Measurements from ENCODE around the gene PPM1N. TPM values are rescaled to one million over a fixed set of nuclear protein-coding genes. Genes with fewer than 3 reads are reported as not detected.
A peak's percentile ranks its signal among the peaks of the same experiment; 100 is the strongest.
"Not testable (repeated sequence)": the region's sequence is repeated elsewhere in the genome, so short reads cannot be mapped to it uniquely, and the experiment has no call there.

The PPM1N gene
- total RNA-seq, 1 experiment from 2014 or later: 1.2 TPM

DNA sequence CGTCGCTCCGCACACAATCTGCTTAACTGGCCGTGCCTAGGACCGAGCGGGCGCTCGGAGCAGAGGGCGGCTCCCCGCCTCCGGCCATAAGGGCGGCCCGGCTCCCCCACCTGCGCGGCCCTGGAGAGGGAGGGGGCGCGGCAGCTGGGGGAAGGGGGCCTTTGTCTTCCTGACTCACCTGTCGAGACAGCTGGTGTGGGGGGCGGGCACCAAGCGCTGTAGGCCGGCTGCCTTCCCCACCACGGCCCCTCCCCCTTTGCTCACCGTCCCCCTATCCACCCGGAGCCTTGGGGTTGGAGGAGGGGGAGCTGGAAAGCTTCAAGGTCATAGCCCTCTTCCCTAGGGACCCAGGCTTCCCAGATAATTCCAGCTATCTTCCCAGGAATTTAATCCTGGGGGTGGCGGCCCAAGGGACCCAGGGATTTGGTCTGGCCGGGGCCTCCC is 10.2 kb downstream of the PPM1N start:
- intact Hi-C loops (cut with micrococcal nuclease; ENCODE audit: unreplicated experiment): no loop called here
- BruUV-seq (replicated peaks): no TSS peak

DNA sequence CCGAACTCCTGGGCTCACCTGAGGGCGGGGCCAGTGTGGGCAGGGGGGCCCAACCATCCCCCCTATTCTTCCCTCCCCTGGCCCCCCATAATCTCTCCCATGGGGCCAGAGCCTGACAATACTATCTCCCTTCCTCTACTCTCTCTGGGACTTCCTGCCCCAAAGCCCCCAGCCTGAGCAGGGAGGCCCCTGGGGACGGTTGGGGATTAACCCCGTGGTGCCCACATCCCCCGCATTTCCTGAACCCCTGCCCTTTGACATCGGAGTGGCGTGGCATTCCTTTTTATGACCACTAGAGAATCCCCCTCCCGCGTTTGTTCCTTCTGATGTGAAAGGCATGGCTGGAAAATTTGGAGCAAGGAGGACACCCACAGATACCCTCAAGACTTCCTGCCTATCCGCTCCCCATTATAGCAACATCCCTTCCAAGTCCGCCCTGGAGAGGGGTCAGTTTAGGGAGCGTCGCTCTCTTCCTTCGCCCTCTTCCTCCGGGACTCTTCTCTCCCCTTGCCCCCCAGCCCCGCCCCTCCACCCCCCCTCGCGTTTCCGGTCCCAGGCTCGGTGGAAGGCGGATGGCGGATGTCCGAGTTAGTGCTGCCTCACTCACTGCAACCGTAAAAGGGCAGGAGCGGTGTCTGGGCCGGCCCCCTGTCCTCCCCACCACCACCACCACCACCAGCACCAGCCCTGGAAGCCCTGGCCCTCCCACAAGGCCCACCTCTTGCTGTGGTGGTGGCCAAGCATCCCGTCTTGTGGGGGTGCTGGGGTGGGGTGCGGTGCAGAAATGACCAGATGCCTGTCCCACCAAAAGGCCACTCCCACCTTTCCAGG is 10.8 kb downstream of the PPM1N start:
- no peaks in the 10 kb centered on the region for H3K27me3 ChIP-seq (replicated peaks; ENCODE audit: control insufficient read depth, insufficient read depth, low read length)
- intact Hi-C loops (cut with micrococcal nuclease; ENCODE audit: unreplicated experiment): no loop called here
- H3K4me1 Mint-ChIP-seq (ENCODE audit: low read depth, unreplicated experiment): peaks cover 17% of the 10 kb centered on the region
- H3K27ac Mint-ChIP-seq (ENCODE audit: unreplicated experiment): peak overlapping the region; percentile 74
- ChIA-PET POLR2A (no interaction called here), CTCF (interaction anchor here (0.6 to 1.2 kb wide), 2 partner anchors 20 to 133 kb away, joined by 3 read pairs; no protein-coding TSS in a partner anchor)
- no peaks in the 10 kb centered on the region for H3K9me3 Mint-ChIP-seq (ENCODE audit: unreplicated experiment)
- TF ChIP-seq, protein P1, sequence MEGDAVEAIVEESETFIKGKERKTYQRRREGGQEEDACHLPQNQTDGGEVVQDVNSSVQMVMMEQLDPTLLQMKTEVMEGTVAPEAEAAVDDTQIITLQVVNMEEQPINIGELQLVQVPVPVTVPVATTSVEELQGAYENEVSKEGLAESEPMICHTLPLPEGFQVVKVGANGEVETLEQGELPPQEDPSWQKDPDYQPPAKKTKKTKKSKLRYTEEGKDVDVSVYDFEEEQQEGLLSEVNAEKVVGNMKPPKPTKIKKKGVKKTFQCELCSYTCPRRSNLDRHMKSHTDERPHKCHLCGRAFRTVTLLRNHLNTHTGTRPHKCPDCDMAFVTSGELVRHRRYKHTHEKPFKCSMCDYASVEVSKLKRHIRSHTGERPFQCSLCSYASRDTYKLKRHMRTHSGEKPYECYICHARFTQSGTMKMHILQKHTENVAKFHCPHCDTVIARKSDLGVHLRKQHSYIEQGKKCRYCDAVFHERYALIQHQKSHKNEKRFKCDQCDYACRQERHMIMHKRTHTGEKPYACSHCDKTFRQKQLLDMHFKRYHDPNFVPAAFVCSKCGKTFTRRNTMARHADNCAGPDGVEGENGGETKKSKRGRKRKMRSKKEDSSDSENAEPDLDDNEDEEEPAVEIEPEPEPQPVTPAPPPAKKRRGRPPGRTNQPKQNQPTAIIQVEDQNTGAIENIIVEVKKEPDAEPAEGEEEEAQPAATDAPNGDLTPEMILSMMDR (IDR thresholded peaks at IDR 0.05; ENCODE audit: insufficient read depth in 1 of 2, low read depth in 1 of 2, low read length in 1 of 2, severe bottlenecking in 1 of 2, unreplicated experiment in 1 of 2): no peak
- no TSS peak for BruUV-seq (replicated peaks)
- peak overlapping the region; percentile 80 for H3K4me3 ChIP-seq (ENCODE audit: low read depth, low read length)
- H3K9me3 ChIP-seq: no peaks in the 10 kb centered on the region
- H3K4me1 ChIP-seq: peaks cover 17% of the 10 kb centered on the region
- H3K27me3 Mint-ChIP-seq (ENCODE audit: insufficient read depth, unreplicated experiment): no peaks in the 10 kb centered on the region
- no peaks in the 10 kb centered on the region for H3K36me3 ChIP-seq (ENCODE audit: control insufficient read depth, insufficient read depth, low read length)
- no peak for DNase-seq
- H3K4me3 Mint-ChIP-seq (ENCODE audit: unreplicated experiment): peak overlapping the region; percentile 91
- peaks cover 40% of the 10 kb centered on the region for H3K36me3 Mint-ChIP-seq (ENCODE audit: insufficient read depth, unreplicated experiment)

More for the DNA sequence above, 10.2 kb downstream of the PPM1N start:
- Histone ChIP-seq H3K4me1 (peaks cover 11% of the 10 kb centered on the region), H3K27me3 (replicated peaks; ENCODE audit: control insufficient read depth, insufficient read depth, low read length) (no peaks in the 10 kb centered on the region), H3K9me3 (no peaks in the 10 kb centered on the region), H3K4me3 (ENCODE audit: low read depth, low read length) (peak overlapping the region; percentile 80), H3K36me3 (ENCODE audit: control insufficient read depth, insufficient read depth, low read length) (no peaks in the 10 kb centered on the region)
- peaks cover 34% of the 10 kb centered on the region for H3K36me3 Mint-ChIP-seq (ENCODE audit: insufficient read depth, unreplicated experiment)
- CTCF ChIA-PET: interaction anchor here (0.6 to 1.2 kb wide), 2 partner anchors 20 to 134 kb away, joined by 3 read pairs; no protein-coding TSS in a partner anchor
- H3K27ac Mint-ChIP-seq (ENCODE audit: unreplicated experiment): peak overlapping the region; percentile 74
- DNase-seq: peak; percentile 71 to 76
- H3K27me3 Mint-ChIP-seq (ENCODE audit: insufficient read depth, unreplicated experiment): no peaks in the 10 kb centered on the region
- H3K9me3 Mint-ChIP-seq (ENCODE audit: unreplicated experiment): no peaks in the 10 kb centered on the region
- H3K4me1 Mint-ChIP-seq (ENCODE audit: low read depth, unreplicated experiment): peaks cover 12% of the 10 kb centered on the region
- H3K4me3 Mint-ChIP-seq (ENCODE audit: unreplicated experiment): peak overlapping the region; percentile 91
- TF ChIP-seq, protein P1 (IDR thresholded peaks at IDR 0.05; ENCODE audit: insufficient read depth in 1 of 2, low read depth in 1 of 2, low read length in 1 of 2, severe bottlenecking in 1 of 2, unreplicated experiment in 1 of 2): no peak
- POLR2A ChIA-PET: interaction anchor here (0.5 to 0.6 kb wide), 2 partner anchors 20 to 161 kb away, joined by 3 to 4 read pairs; no protein-coding TSS in a partner anchor

DNA sequence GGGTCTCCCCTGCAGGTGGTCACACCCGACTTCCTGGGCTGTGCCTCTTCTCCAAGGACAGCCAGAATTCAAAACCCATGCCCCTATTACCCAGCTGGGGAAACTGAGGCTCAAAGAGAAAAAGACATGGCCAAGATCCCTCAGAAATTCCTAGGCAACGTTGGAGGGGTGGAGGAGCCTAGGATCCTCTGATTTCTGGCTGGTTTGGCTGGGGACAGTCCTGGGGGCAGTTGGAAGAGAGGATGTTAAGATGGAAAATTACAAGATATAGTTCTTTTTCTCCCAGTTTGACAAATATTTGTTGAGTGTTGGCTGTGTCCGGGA is 11.4 kb downstream of the PPM1N start:
- CTCF ChIA-PET: no interaction called here

DNA sequence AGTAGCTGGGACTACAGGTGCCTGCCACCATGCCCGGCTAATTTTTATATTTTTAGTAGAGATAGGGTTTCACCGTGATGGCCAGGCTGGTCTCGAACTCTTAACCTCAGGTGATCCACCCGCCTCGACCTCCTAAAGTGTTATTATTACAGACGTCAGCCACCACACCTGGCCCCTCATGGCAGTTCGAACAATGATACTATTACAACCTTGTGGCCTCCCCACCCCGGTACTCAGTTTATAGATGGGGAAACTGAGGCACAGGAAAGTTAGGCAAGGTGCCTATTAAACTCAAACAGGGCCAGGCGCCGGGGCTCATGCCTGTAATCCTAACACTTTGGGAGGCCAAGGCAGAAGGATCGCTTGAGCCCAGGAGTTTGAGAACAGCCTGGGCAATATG is 12.1 kb downstream of the PPM1N start:
- H3K27me3 ChIP-seq (replicated peaks; ENCODE audit: control insufficient read depth, insufficient read depth, low read length); H3K27me3 Mint-ChIP-seq (ENCODE audit: insufficient read depth, unreplicated experiment); BruUV-seq (replicated peaks); H3K27ac Mint-ChIP-seq (ENCODE audit: unreplicated experiment); H3K36me3 ChIP-seq (ENCODE audit: control insufficient read depth, insufficient read depth, low read length); H3K9me3 Mint-ChIP-seq (ENCODE audit: unreplicated experiment); H3K4me3 Mint-ChIP-seq (ENCODE audit: unreplicated experiment); intact Hi-C loops (cut with micrococcal nuclease; ENCODE audit: unreplicated experiment); POLR2A ChIA-PET; H3K4me3 ChIP-seq (ENCODE audit: low read depth, low read length); DNase-seq; H3K9me3 ChIP-seq; CTCF ChIA-PET: not testable (repeated sequence)
- H3K4me1 ChIP-seq: peaks cover 26% of the 10 kb centered on the region
- Mint-ChIP-seq H3K4me1 (ENCODE audit: low read depth, unreplicated experiment) (peaks cover 16% of the 10 kb centered on the region), H3K36me3 (ENCODE audit: insufficient read depth, unreplicated experiment) (peaks cover 41% of the 10 kb centered on the region)

More for the DNA sequence above, 11.4 kb downstream of the PPM1N start:
- TF ChIP-seq, protein P1 (IDR thresholded peaks at IDR 0.05; ENCODE audit: insufficient read depth in 1 of 2, low read depth in 1 of 2, low read length in 1 of 2, severe bottlenecking in 1 of 2, unreplicated experiment in 1 of 2): no peak
- no peak overlapping the region for H3K27ac Mint-ChIP-seq (ENCODE audit: unreplicated experiment)
- Histone ChIP-seq H3K4me3 (ENCODE audit: low read depth, low read length) (no peak overlapping the region), H3K36me3 (ENCODE audit: control insufficient read depth, insufficient read depth, low read length) (no peaks in the 10 kb centered on the region), H3K27me3 (replicated peaks; ENCODE audit: control insufficient read depth, insufficient read depth, low read length) (no peaks in the 10 kb centered on the region), H3K4me1 (peaks cover 23% of the 10 kb centered on the region), H3K9me3 (no peaks in the 10 kb centered on the region)
- no peaks in the 10 kb centered on the region for H3K27me3 Mint-ChIP-seq (ENCODE audit: insufficient read depth, unreplicated experiment)
- intact Hi-C loops (cut with micrococcal nuclease; ENCODE audit: unreplicated experiment): no loop called here
- BruUV-seq (replicated peaks): no TSS peak
- peaks cover 40% of the 10 kb centered on the region for H3K36me3 Mint-ChIP-seq (ENCODE audit: insufficient read depth, unreplicated experiment)
- no peaks in the 10 kb centered on the region for H3K9me3 Mint-ChIP-seq (ENCODE audit: unreplicated experiment)
- H3K4me1 Mint-ChIP-seq (ENCODE audit: low read depth, unreplicated experiment): peaks cover 20% of the 10 kb centered on the region
- no peak for DNase-seq
- POLR2A ChIA-PET: no interaction called here
- peak overlapping the region; percentile 91 for H3K4me3 Mint-ChIP-seq (ENCODE audit: unreplicated experiment)
